ENCODE data around the gene ARHGAP6.

Gene ARHGAP6

GRCh38 chrX:11190745-11191510 lies 474.8 kb downstream of the ARHGAP6 start:
- no peaks in the 10 kb centered on the region for H3K4me1 ChIP-seq (ENCODE audit: control extremely low read depth in 1 of 4, control insufficient read depth in 4 of 4, insufficient read depth in 4 of 4, low read length in 3 of 4)
- H3K4me3 ChIP-seq (ENCODE audit: control insufficient read depth in 1 of 7, extremely low read depth in 1 of 7, insufficient read depth in 4 of 7, low read depth in 2 of 7, low read length in 6 of 7), result no peak overlapping the region
- CTCF ChIA-PET, result no interaction called here
- 75% methylated on average over 4 of the region's 8 CpGs for WGBS (ENCODE audit: insufficient coverage)
- no peaks in the 10 kb centered on the region for H3K9me3 ChIP-seq (ENCODE audit: control extremely low read depth in 1 of 5, control insufficient read depth in 4 of 5, insufficient read depth in 2 of 5, low read depth in 1 of 5, low read length in 4 of 5)
- peaks cover 0 to 3% (median 0%) of the 10 kb centered on the region in 5 experiments for H3K27me3 ChIP-seq (replicated peaks in 2 of 5; ENCODE audit: control insufficient read depth in 4 of 5, insufficient read depth in 5 of 5, low read length in 4 of 5)
- POLR2A ChIA-PET, result no interaction called here
- no peaks in the 10 kb centered on the region for H3K36me3 ChIP-seq (ENCODE audit: control insufficient read depth in 4 of 4, insufficient read depth in 4 of 4, low read length in 3 of 4)
- no peak for DNase-seq
- H3K27ac ChIP-seq (ENCODE audit: insufficient read depth in 1 of 2, low read depth in 1 of 2, low read length in 2 of 2, poor library complexity in 1 of 2, severe bottlenecking in 2 of 2), result no peak overlapping the region

DNA sequence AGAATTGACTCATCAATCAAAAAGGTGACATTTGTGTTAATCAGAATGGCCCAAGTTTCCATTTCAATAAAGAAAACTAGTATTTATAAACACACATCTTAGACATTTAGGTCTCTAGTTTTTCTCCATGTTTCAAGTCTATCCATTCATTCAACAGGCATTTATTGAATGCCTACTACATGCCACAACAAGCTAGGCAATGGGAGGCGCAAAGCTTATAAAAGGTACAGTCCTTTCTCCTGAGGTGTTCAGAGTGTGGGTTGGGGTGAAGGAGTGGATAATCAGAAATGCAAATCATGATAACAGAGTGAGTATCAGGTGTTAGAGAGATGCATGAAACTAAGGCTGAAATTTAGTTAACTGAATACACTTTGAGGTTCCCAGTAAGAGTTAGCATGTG lies 476.6 kb downstream of the ARHGAP6 start:
- no peaks in the 10 kb centered on the region for H3K36me3 ChIP-seq (ENCODE audit: control insufficient read depth in 4 of 4, insufficient read depth in 4 of 4, low read length in 3 of 4)
- POLR2A ChIA-PET, result no interaction called here

DNA sequence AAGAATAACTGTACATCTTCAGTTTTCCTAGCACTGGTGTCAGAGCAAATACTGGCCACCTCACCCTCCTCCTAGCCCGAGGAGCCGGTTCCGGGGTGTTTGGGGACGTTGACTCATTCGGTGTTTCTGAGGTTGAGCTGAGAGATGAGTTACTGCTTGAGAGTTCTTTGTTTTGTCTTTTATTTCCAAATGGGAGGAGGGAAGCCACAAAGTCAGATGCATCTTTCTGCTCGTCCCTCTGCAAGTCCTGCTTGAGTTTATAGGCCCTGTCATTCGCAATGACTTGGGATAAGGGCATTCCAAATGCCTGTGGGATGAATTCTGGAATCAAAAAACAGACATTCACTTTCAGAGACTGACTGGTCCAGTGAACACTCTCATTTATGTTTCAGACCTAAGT lies 477.1 kb downstream of the ARHGAP6 start:
- Histone ChIP-seq H3K27me3 (replicated peaks in 2 of 5; ENCODE audit: control insufficient read depth in 4 of 5, insufficient read depth in 5 of 5, low read length in 4 of 5) (peaks cover 0 to 3% (median 0%) of the 10 kb centered on the region in 5 experiments), H3K4me1 (ENCODE audit: control extremely low read depth in 1 of 4, control insufficient read depth in 4 of 4, insufficient read depth in 4 of 4, low read length in 3 of 4) (no peaks in the 10 kb centered on the region), H3K27ac (ENCODE audit: insufficient read depth in 1 of 2, low read depth in 1 of 2, low read length in 2 of 2, poor library complexity in 1 of 2, severe bottlenecking in 2 of 2) (no peak overlapping the region), H3K36me3 (ENCODE audit: control insufficient read depth in 4 of 4, insufficient read depth in 4 of 4, low read length in 3 of 4) (no peaks in the 10 kb centered on the region), H3K9me3 (ENCODE audit: control extremely low read depth in 1 of 5, control insufficient read depth in 4 of 5, insufficient read depth in 2 of 5, low read depth in 1 of 5, low read length in 4 of 5) (no peaks in the 10 kb centered on the region), H3K4me3 (ENCODE audit: control insufficient read depth in 1 of 7, extremely low read depth in 1 of 7, insufficient read depth in 4 of 7, low read depth in 2 of 7, low read length in 6 of 7) (no peak overlapping the region)
- ChIA-PET POLR2A (no interaction called here), CTCF (no interaction called here)
- no peak for DNase-seq
- WGBS (ENCODE audit: insufficient coverage), result 76% methylated on average over 5 of the region's 7 CpGs

More for the DNA sequence above, 476.6 kb downstream of the ARHGAP6 start:
- CTCF ChIA-PET, result no interaction called here
- H3K4me3 ChIP-seq (ENCODE audit: control insufficient read depth in 1 of 7, extremely low read depth in 1 of 7, insufficient read depth in 4 of 7, low read depth in 2 of 7, low read length in 6 of 7), result no peak overlapping the region
- no peak for DNase-seq
- WGBS (ENCODE audit: insufficient coverage), result 100% methylated on average over 1 of the region's 1 CpG
- no peak overlapping the region for H3K27ac ChIP-seq (ENCODE audit: insufficient read depth in 1 of 2, low read depth in 1 of 2, low read length in 2 of 2, poor library complexity in 1 of 2, severe bottlenecking in 2 of 2)
- H3K9me3 ChIP-seq (ENCODE audit: control extremely low read depth in 1 of 5, control insufficient read depth in 4 of 5, insufficient read depth in 2 of 5, low read depth in 1 of 5, low read length in 4 of 5), result no peaks in the 10 kb centered on the region
- peaks cover 0 to 3% (median 0%) of the 10 kb centered on the region in 5 experiments for H3K27me3 ChIP-seq (replicated peaks in 2 of 5; ENCODE audit: control insufficient read depth in 4 of 5, insufficient read depth in 5 of 5, low read length in 4 of 5)
- H3K4me1 ChIP-seq (ENCODE audit: control extremely low read depth in 1 of 4, control insufficient read depth in 4 of 4, insufficient read depth in 4 of 4, low read length in 3 of 4), result no peaks in the 10 kb centered on the region

- ChIA-PET CTCF (no interaction called here), POLR2A (no interaction called here)
- Histone ChIP-seq H3K27me3 (replicated peaks in 2 of 5; ENCODE audit: control insufficient read depth in 4 of 5, insufficient read depth in 5 of 5, low read length in 4 of 5) (peaks cover 0 to 3% (median 0%) of the 10 kb centered on the region in 5 experiments), H3K4me3 (ENCODE audit: control insufficient read depth in 1 of 7, extremely low read depth in 1 of 7, insufficient read depth in 4 of 7, low read depth in 2 of 7, low read length in 6 of 7) (no peak overlapping the region), H3K4me1 (ENCODE audit: control extremely low read depth in 1 of 4, control insufficient read depth in 4 of 4, insufficient read depth in 4 of 4, low read length in 3 of 4) (no peaks in the 10 kb centered on the region), H3K9me3 (ENCODE audit: control extremely low read depth in 1 of 5, control insufficient read depth in 4 of 5, insufficient read depth in 2 of 5, low read depth in 1 of 5, low read length in 4 of 5) (no peaks in the 10 kb centered on the region), H3K27ac (ENCODE audit: insufficient read depth in 1 of 2, low read depth in 1 of 2, low read length in 2 of 2, poor library complexity in 1 of 2, severe bottlenecking in 2 of 2) (no peak overlapping the region), H3K36me3 (ENCODE audit: control insufficient read depth in 4 of 4, insufficient read depth in 4 of 4, low read length in 3 of 4) (no peaks in the 10 kb centered on the region)
- DNase-seq, result no peak
- 89% methylated on average over 2 of the region's 3 CpGs for WGBS (ENCODE audit: insufficient coverage)
Observed at GRCh38 chrX:11187001-11187400, 478.7 kb downstream of the ARHGAP6 start.

GRCh38 chrX:11185861-11186260 lies 479.9 kb downstream of the ARHGAP6 start:
- Histone ChIP-seq H3K27me3 (replicated peaks in 2 of 5; ENCODE audit: control insufficient read depth in 4 of 5, insufficient read depth in 5 of 5, low read length in 4 of 5) (peaks cover 0 to 3% (median 0%) of the 10 kb centered on the region in 5 experiments), H3K4me1 (ENCODE audit: control extremely low read depth in 1 of 4, control insufficient read depth in 4 of 4, insufficient read depth in 4 of 4, low read length in 3 of 4) (no peaks in the 10 kb centered on the region), H3K36me3 (ENCODE audit: control insufficient read depth in 4 of 4, insufficient read depth in 4 of 4, low read length in 3 of 4) (no peaks in the 10 kb centered on the region), H3K9me3 (ENCODE audit: control extremely low read depth in 1 of 5, control insufficient read depth in 4 of 5, insufficient read depth in 2 of 5, low read depth in 1 of 5, low read length in 4 of 5) (peaks cover 0 to 2% (median 0%) of the 10 kb centered on the region in 5 experiments), H3K4me3 (ENCODE audit: control insufficient read depth in 1 of 7, extremely low read depth in 1 of 7, insufficient read depth in 4 of 7, low read depth in 2 of 7, low read length in 6 of 7) (no peak overlapping the region), H3K27ac (ENCODE audit: insufficient read depth in 1 of 2, low read depth in 1 of 2, low read length in 2 of 2, poor library complexity in 1 of 2, severe bottlenecking in 2 of 2) (no peak overlapping the region)
- ChIA-PET POLR2A (no interaction called here), CTCF (no interaction called here)
- DNase-seq, result no peak

GRCh38 chrX:11180571-11180970 lies 485.1 kb downstream of the ARHGAP6 start:
- Histone ChIP-seq H3K9me3 (ENCODE audit: control extremely low read depth in 1 of 5, control insufficient read depth in 4 of 5, insufficient read depth in 2 of 5, low read depth in 1 of 5, low read length in 4 of 5) (peaks cover 0 to 2% (median 0%) of the 10 kb centered on the region in 5 experiments), H3K36me3 (ENCODE audit: control insufficient read depth in 4 of 4, insufficient read depth in 4 of 4, low read length in 3 of 4) (no peaks in the 10 kb centered on the region), H3K27me3 (replicated peaks in 2 of 5; ENCODE audit: control insufficient read depth in 4 of 5, insufficient read depth in 5 of 5, low read length in 4 of 5) (no peaks in the 10 kb centered on the region), H3K4me1 (ENCODE audit: control extremely low read depth in 1 of 4, control insufficient read depth in 4 of 4, insufficient read depth in 4 of 4, low read length in 3 of 4) (no peaks in the 10 kb centered on the region), H3K27ac (ENCODE audit: insufficient read depth in 1 of 2, low read depth in 1 of 2, low read length in 2 of 2, poor library complexity in 1 of 2, severe bottlenecking in 2 of 2) (no peak overlapping the region), H3K4me3 (ENCODE audit: control insufficient read depth in 1 of 7, extremely low read depth in 1 of 7, insufficient read depth in 4 of 7, low read depth in 2 of 7, low read length in 6 of 7) (no peak overlapping the region)
- ChIA-PET POLR2A (no interaction called here), CTCF (no interaction called here)
- WGBS (ENCODE audit: insufficient coverage), result 90% methylated on average over 4 of the region's 5 CpGs
- no peak for DNase-seq

GRCh38 chrX:11172415-11172814 lies 493.3 kb downstream of the ARHGAP6 start:
- POLR2A ChIA-PET, result no interaction called here
- no peaks in the 10 kb centered on the region for H3K9me3 ChIP-seq (ENCODE audit: control extremely low read depth in 1 of 5, control insufficient read depth in 4 of 5, insufficient read depth in 2 of 5, low read depth in 1 of 5, low read length in 4 of 5)
- no peaks in the 10 kb centered on the region for H3K4me1 ChIP-seq (ENCODE audit: control extremely low read depth in 1 of 4, control insufficient read depth in 4 of 4, insufficient read depth in 4 of 4, low read length in 3 of 4)
- H3K4me3 ChIP-seq (ENCODE audit: control insufficient read depth in 1 of 7, extremely low read depth in 1 of 7, insufficient read depth in 4 of 7, low read depth in 2 of 7, low read length in 6 of 7), result no peak overlapping the region
- no peaks in the 10 kb centered on the region for H3K27me3 ChIP-seq (replicated peaks in 2 of 5; ENCODE audit: control insufficient read depth in 4 of 5, insufficient read depth in 5 of 5, low read length in 4 of 5)
- no peak overlapping the region for H3K27ac ChIP-seq (ENCODE audit: insufficient read depth in 1 of 2, low read depth in 1 of 2, low read length in 2 of 2, poor library complexity in 1 of 2, severe bottlenecking in 2 of 2)
- DNase-seq, result no peak
- CTCF ChIA-PET, result no interaction called here
- no peaks in the 10 kb centered on the region for H3K36me3 ChIP-seq (ENCODE audit: control insufficient read depth in 4 of 4, insufficient read depth in 4 of 4, low read length in 3 of 4)
- no CpG with 5 or more reads among the region's 4 CpGs for WGBS (ENCODE audit: insufficient coverage)
